HL-60 (cell line): ENCODE results near the gene SLC4A5.

Experiments
- GABPA ChIP-seq: IDR thresholded peaks from 2 replicates; pipeline ENCODE4 v1.6.1; 2012; ENCODE audit warnings: low read depth
- POLR2AphosphoS5 ChIP-seq: IDR thresholded peaks from 2 replicates; pipeline ENCODE4 v1.6.1; 2012; ENCODE audit warnings: low read depth
- TF ChIP-seq, protein P1 (sequence below): IDR thresholded peaks from one replicate; pipeline ENCODE4 v1.5.1; 2011; ENCODE audit warnings: low read length, control low read depth, inconsistent platforms; ENCODE audit not compliant: insufficient read depth
- TF ChIP-seq, protein P2 (sequence below): IDR thresholded peaks from 2 replicates; pipeline ENCODE4 v1.6.1; 2012; ENCODE audit warnings: low read depth; ENCODE audit not compliant: insufficient replicate concordance

DNA sequence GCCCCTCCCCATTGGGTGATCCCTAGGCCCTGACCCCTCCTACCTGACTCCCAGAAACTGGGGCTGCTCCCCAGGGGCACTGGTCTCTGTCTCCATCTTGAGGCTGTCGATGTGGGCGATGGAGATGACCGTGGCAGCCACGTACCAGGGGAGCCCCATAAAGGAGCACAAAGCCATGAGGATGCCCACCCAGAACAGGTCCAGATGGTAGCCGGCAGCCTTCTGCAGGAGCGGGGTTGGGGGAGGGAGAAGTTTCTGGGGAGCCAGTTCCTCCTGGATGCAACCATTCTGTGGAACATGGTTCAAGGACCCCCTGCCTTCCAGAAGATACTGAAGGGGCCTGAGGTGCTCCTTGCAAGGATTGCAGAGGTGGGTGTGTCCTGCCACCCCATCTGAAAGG, 110.8 kb downstream of the SLC4A5 start:
- no peak for TF ChIP-seq POLR2AphosphoS5
- TF ChIP-seq, protein P1, sequence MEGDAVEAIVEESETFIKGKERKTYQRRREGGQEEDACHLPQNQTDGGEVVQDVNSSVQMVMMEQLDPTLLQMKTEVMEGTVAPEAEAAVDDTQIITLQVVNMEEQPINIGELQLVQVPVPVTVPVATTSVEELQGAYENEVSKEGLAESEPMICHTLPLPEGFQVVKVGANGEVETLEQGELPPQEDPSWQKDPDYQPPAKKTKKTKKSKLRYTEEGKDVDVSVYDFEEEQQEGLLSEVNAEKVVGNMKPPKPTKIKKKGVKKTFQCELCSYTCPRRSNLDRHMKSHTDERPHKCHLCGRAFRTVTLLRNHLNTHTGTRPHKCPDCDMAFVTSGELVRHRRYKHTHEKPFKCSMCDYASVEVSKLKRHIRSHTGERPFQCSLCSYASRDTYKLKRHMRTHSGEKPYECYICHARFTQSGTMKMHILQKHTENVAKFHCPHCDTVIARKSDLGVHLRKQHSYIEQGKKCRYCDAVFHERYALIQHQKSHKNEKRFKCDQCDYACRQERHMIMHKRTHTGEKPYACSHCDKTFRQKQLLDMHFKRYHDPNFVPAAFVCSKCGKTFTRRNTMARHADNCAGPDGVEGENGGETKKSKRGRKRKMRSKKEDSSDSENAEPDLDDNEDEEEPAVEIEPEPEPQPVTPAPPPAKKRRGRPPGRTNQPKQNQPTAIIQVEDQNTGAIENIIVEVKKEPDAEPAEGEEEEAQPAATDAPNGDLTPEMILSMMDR: no peak
- TF ChIP-seq, protein P2, sequence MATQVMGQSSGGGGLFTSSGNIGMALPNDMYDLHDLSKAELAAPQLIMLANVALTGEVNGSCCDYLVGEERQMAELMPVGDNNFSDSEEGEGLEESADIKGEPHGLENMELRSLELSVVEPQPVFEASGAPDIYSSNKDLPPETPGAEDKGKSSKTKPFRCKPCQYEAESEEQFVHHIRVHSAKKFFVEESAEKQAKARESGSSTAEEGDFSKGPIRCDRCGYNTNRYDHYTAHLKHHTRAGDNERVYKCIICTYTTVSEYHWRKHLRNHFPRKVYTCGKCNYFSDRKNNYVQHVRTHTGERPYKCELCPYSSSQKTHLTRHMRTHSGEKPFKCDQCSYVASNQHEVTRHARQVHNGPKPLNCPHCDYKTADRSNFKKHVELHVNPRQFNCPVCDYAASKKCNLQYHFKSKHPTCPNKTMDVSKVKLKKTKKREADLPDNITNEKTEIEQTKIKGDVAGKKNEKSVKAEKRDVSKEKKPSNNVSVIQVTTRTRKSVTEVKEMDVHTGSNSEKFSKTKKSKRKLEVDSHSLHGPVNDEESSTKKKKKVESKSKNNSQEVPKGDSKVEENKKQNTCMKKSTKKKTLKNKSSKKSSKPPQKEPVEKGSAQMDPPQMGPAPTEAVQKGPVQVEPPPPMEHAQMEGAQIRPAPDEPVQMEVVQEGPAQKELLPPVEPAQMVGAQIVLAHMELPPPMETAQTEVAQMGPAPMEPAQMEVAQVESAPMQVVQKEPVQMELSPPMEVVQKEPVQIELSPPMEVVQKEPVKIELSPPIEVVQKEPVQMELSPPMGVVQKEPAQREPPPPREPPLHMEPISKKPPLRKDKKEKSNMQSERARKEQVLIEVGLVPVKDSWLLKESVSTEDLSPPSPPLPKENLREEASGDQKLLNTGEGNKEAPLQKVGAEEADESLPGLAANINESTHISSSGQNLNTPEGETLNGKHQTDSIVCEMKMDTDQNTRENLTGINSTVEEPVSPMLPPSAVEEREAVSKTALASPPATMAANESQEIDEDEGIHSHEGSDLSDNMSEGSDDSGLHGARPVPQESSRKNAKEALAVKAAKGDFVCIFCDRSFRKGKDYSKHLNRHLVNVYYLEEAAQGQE: no peak
- TF ChIP-seq GABPA: no peak
